ENCODE data around the gene SMG6.

The SMG6 gene

GRCh38 chr17:2102931-2103809 lies 200.4 kb downstream of the SMG6 start:
- no peak for DNase-seq (ENCODE audit: low spot score)

- DNase-seq (ENCODE audit: low spot score), result no peak
Measured at GRCh38 chr17:2101448-2102257, 201.9 kb downstream of the SMG6 start.

- no peak for DNase-seq (ENCODE audit: low spot score)
Measured at GRCh38 chr17:2095536-2095910, 208.1 kb downstream of the SMG6 start.

GRCh38 chr17:2094891-2095535 lies 208.6 kb downstream of the SMG6 start:
- DNase-seq (ENCODE audit: low spot score), result no peak

GRCh38 chr17:2093349-2093748 lies 210.2 kb downstream of the SMG6 start:
- DNase-seq (ENCODE audit: low spot score), result peak; percentile 56

GRCh38 chr17:2092253-2092652 lies 211.3 kb downstream of the SMG6 start:
- DNase-seq (ENCODE audit: low spot score), result no peak

GRCh38 chr17:2090804-2091534 lies 212.6 kb downstream of the SMG6 start:
- no peak for DNase-seq (ENCODE audit: low spot score)

- DNase-seq (ENCODE audit: low spot score), result no peak
Measured at GRCh38 chr17:2090210-2090641, 213.4 kb downstream of the SMG6 start.

- no peak for DNase-seq (ENCODE audit: low spot score)
Measured at GRCh38 chr17:2089021-2089422, 214.6 kb downstream of the SMG6 start.

GRCh38 chr17:2087597-2088211 lies 215.9 kb downstream of the SMG6 start:
- no peak for DNase-seq (ENCODE audit: low spot score)

- DNase-seq (ENCODE audit: low spot score), result no peak
Measured at GRCh38 chr17:2086306-2086705, 217.3 kb downstream of the SMG6 start.

- no peak for DNase-seq (ENCODE audit: low spot score)
Measured at GRCh38 chr17:2085648-2085949, 218.0 kb downstream of the SMG6 start.

GRCh38 chr17:2084766-2085647 lies 218.6 kb downstream of the SMG6 start:
- DNase-seq (ENCODE audit: low spot score), result no peak

GRCh38 chr17:2084036-2084765 lies 219.4 kb downstream of the SMG6 start:
- no peak for DNase-seq (ENCODE audit: low spot score)

- DNase-seq (ENCODE audit: low spot score), result no peak
Measured at GRCh38 chr17:2083613-2084035, 220.0 kb downstream of the SMG6 start.

GRCh38 chr17:2082003-2082781 lies 221.4 kb downstream of the SMG6 start:
- no peak for DNase-seq (ENCODE audit: low spot score)

GRCh38 chr17:2081564-2081963 lies 222.0 kb downstream of the SMG6 start:
- no peak for DNase-seq (ENCODE audit: low spot score)

- DNase-seq (ENCODE audit: low spot score), result no peak
Measured at GRCh38 chr17:2077040-2077439, 226.5 kb downstream of the SMG6 start.
